Testis (tissue), 3 donors: ENCODE measurements around the gene PDE1A. TPM values are rescaled to one million over a fixed set of nuclear protein-coding genes. Genes with fewer than 3 reads are reported as not detected.

Source experiments
- DNase-seq: peaks from one replicate; pipeline ENCODE4 v3.0.0-alpha.2; 2019
- H3K27ac ChIP-seq, 2 donors: fragments of 200-600 bp; sonication (generic); one replicate each; pipeline ENCODE4 v1.5.1; 2019
- H3K27me3 ChIP-seq: fragments of 200-600 bp; sonication (generic); one replicate; pipeline ENCODE4 v1.5.1; 2019
- H3K36me3 ChIP-seq: fragments of 200-600 bp; sonication (generic); one replicate; pipeline ENCODE4 v1.5.1; 2017; ENCODE audit warnings: low read depth; ENCODE audit errors: missing control alignments
- H3K4me1 ChIP-seq: fragments of 200-600 bp; sonication (generic); one replicate; pipeline ENCODE4 v1.5.1; 2019
- H3K4me3 ChIP-seq, 2 donors: fragments of 200-600 bp; sonication (generic); one replicate each; pipeline ENCODE4 v1.5.1; 2017 to 2019
- H3K9me3 ChIP-seq: fragments of 200-600 bp; sonication (generic); one replicate; pipeline ENCODE4 v1.5.1; 2017
- POLR2A ChIP-seq: fragments of 450-650 bp; IDR thresholded peaks from one replicate; pipeline ENCODE4 v1.6.1; 2017; ENCODE audit warnings: antibody characterized with exemption, mild to moderate bottlenecking, moderate library complexity
- WGBS, 2 donors: methylation state at CpG; one replicate each; pipeline ENCODE4 v1.1.5; 2018; 5-methylcytosine and 5-hydroxymethylcytosine counted together
- intact Hi-C: fragments of 100-400 bp; cut with DNase I; formaldehyde crosslinking; loops from one replicate; pipeline ENCODE4 v1.15.1; 2023; ENCODE audit warnings: low total_unique reads
- polyA plus RNA-seq: library from polyadenylated mRNA; stranded (reverse); fragments of 350-450 nt; fragmentation: Illumina TruSeq; extraction: RNeasy Lipid Tissue Mini Kit (QIAGEN cat#74804); gene quantifications from one replicate; pipeline ENCODE4 v1.2.3, GENCODE V29; 2014; ENCODE audit warnings: low read depth, low replicate concordance; ENCODE audit not compliant: insufficient read depth
- total RNA-seq, 2 donors: library from RNA; depleted of rRNA; stranded (reverse); fragments of >200 nt; gene quantifications; one replicate each; pipeline ENCODE4 v1.2.3, GENCODE V29; 2016
- TF ChIP-seq, protein P1 (sequence below), 3 experiments: fragments of 450-650 bp in 2 of 3; fragments of 200-600 bp in 1 of 3; sonication (generic) in 1 of 3; IDR thresholded peaks; one replicate each; pipeline ENCODE4 v1.5.1; 2016 to 2019; ENCODE audit warnings: antibody characterized with exemption in 3 of 3, mild to moderate bottlenecking in 2 of 3, moderate library complexity in 1 of 3

The PDE1A gene
- total and polyA plus RNA-seq, 3 donors from 2014 or later = 15.2 to 45.0 (median 29.8) TPM

DNA sequence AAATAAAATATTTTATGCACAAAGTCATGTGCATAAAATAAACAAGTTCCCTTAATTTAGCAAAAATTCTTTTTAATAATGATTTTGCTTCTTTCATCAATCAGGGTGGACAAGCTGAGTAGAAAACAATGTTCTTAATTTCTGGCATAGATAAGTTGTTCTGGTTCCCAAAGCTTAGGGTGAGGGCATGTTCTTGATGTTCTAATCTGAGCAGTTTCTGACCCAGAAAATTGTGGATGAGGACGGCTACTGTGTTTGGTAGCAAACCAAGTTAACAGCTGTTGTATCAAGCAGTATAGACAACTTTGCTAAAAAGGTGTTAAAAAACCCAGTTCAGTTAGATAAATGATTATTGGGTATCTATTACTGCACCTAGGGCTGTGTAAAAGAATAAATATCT, 158.9 kb downstream of the PDE1A start:
- DNase-seq = no peak
- 29 to 52% methylated on average over 1 of the region's 1 CpG for WGBS, 2 donors
- intact Hi-C loops = no loop called here
- TF ChIP-seq, protein P1, sequence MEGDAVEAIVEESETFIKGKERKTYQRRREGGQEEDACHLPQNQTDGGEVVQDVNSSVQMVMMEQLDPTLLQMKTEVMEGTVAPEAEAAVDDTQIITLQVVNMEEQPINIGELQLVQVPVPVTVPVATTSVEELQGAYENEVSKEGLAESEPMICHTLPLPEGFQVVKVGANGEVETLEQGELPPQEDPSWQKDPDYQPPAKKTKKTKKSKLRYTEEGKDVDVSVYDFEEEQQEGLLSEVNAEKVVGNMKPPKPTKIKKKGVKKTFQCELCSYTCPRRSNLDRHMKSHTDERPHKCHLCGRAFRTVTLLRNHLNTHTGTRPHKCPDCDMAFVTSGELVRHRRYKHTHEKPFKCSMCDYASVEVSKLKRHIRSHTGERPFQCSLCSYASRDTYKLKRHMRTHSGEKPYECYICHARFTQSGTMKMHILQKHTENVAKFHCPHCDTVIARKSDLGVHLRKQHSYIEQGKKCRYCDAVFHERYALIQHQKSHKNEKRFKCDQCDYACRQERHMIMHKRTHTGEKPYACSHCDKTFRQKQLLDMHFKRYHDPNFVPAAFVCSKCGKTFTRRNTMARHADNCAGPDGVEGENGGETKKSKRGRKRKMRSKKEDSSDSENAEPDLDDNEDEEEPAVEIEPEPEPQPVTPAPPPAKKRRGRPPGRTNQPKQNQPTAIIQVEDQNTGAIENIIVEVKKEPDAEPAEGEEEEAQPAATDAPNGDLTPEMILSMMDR (IDR thresholded peaks at IDR 0.05) = no peak
- TF ChIP-seq POLR2A = no peak
- H3K9me3 ChIP-seq = no peaks in the 10 kb centered on the region
- no peaks in the 10 kb centered on the region for H3K36me3 ChIP-seq
- no peak overlapping the region for H3K27ac ChIP-seq
- H3K4me3 ChIP-seq = no peak overlapping the region
- H3K4me1 ChIP-seq = no peaks in the 10 kb centered on the region
- no peaks in the 10 kb centered on the region for H3K27me3 ChIP-seq

DNA sequence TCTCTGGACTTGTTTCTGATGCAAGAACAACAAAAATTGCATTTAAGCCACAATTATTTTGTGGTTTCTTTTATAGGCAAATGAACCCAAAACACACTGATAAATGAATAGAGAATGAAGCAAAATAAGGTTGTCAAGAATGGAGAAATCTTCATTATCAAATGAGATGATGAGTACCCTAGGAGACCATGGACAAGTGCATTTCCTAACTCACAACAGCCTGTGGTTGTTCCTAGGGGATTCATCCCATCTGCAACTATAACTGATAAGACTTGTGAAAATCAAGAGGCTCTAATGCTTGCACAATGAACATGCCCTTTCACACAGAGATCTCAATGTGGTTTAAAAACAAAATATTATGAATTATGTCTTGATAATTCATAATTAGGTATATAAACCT, 159.9 kb downstream of the PDE1A start:
- DNase-seq = no peak
- TF ChIP-seq, protein P1 (IDR thresholded peaks at IDR 0.05) = no peak
- TF ChIP-seq POLR2A = no peak
- intact Hi-C loops = no loop called here
- Histone ChIP-seq H3K4me3 (no peak overlapping the region), H3K27me3 (no peaks in the 10 kb centered on the region), H3K4me1 (no peaks in the 10 kb centered on the region), H3K27ac (no peak overlapping the region), H3K36me3 (no peaks in the 10 kb centered on the region), H3K9me3 (no peaks in the 10 kb centered on the region)

DNA sequence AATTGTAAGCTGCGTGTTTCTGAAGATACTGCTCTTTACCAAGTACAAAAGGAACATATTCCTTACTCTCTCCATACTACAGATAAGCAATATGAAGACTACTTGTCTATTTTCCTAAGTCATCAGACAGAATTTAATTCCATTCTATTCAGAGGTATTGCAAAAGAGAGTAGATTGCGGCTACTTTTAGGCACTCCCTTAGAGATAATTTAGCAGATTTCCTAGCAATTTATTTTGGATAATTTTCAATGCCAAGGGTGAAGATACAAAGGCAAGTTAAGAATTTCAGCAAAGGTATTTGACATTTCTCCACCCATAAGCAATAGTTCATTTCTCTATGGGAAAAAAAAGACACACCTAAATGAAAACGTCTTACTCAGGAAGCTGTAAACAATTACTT, 161.1 kb downstream of the PDE1A start:
- H3K4me1 ChIP-seq = no peaks in the 10 kb centered on the region
- no peak overlapping the region for H3K27ac ChIP-seq
- no peaks in the 10 kb centered on the region for H3K9me3 ChIP-seq
- no peak overlapping the region for H3K4me3 ChIP-seq
- WGBS, 2 donors = 84 to 88% methylated on average over 3 of the region's 3 CpGs
- no peaks in the 10 kb centered on the region for H3K27me3 ChIP-seq
- no peaks in the 10 kb centered on the region for H3K36me3 ChIP-seq
- TF ChIP-seq POLR2A = no peak
- TF ChIP-seq, protein P1 (IDR thresholded peaks at IDR 0.05) = no peak
- intact Hi-C loops = no loop called here
- DNase-seq = no peak

DNA sequence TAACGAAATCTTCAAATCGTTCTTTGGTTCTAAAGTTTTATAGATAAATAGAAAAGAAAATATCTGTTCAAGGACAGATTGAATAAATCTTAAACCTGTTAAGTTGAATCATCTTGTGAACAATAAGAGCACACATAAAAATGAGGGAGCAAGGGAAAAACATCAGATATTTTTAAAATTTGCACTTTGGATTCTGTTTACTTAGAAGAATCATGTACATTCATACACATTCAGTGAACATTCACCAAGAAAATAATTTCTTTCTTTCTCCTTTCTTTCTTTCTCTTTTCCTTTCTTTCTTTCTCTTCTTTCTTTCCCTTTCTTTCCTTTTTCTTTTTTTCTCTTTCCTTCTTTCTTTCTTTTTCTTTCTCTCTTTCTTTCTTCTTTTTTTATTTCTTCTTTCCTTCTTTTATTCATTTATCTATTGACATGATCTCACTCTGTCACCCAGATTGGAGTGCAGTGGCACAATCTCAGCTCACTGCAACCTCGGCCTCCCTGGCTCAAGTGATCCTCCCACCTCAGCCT, 164.9 kb downstream of the PDE1A start:
- TF ChIP-seq, protein P1 (IDR thresholded peaks at IDR 0.05) = no peak
- no peak for TF ChIP-seq POLR2A
- Histone ChIP-seq H3K4me1 (no peaks in the 10 kb centered on the region), H3K36me3 (no peaks in the 10 kb centered on the region), H3K27me3 (no peaks in the 10 kb centered on the region), H3K4me3 (no peak overlapping the region), H3K27ac (no peak overlapping the region), H3K9me3 (no peaks in the 10 kb centered on the region)
- 80 to 82% methylated on average over 3 of the region's 3 CpGs for WGBS, 2 donors
- no peak for DNase-seq
- intact Hi-C loops = no loop called here

DNA sequence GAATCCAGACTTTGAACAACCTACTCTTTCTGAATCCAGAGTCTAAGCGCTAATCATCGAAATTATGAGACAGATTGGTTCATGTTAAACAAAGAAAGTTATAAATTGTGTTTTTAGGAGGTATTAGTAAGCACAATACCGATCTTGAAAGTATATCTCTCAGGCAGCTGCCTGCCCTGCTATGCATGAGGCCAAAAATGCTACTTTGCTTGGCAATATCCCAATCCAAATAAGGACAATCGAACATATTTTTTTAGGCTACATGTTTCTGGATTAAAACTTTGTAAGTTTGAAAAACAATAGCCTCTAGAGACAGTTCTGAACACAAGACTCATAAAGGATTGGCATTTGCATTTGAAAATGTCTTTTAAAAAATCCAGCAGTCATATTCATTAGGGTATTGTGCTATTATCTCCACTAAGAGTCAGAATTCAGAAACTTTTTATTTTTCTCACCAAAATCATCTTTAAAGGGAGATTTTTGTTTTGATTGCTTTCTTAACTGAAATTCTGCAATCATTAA, 167.1 kb downstream of the PDE1A start:
- WGBS, 2 donors = 59 to 62% methylated on average over 4 of the region's 4 CpGs
- Histone ChIP-seq H3K4me1 (no peaks in the 10 kb centered on the region), H3K27ac (no peak overlapping the region), H3K27me3 (no peaks in the 10 kb centered on the region), H3K9me3 (no peaks in the 10 kb centered on the region), H3K36me3 (no peaks in the 10 kb centered on the region), H3K4me3 (no peak overlapping the region)
- DNase-seq = no peak
- intact Hi-C loops = no loop called here
- TF ChIP-seq, protein P1 (IDR thresholded peaks at IDR 0.05) = no peak
- no peak for TF ChIP-seq POLR2A
